HCT116 (cell line): ENCODE measurements around the gene LOXL1.

Experiments used
- FOSL1 ChIP-seq: IDR thresholded peaks from 2 replicates; pipeline ENCODE4 v1.6.1; 2012; ENCODE audit warnings: low read depth
- POLR2A ChIP-seq: IDR thresholded peaks from 2 replicates; pipeline ENCODE4 v1.7.0; 2011; ENCODE audit warnings: borderline replicate concordance; ENCODE audit not compliant: insufficient read depth, insufficient read length; ENCODE audit errors: extremely low read depth
- TCF7L2 ChIP-seq: IDR thresholded peaks from 2 replicates; pipeline ENCODE4 v1.7.0; 2011; ENCODE audit warnings: borderline replicate concordance, inconsistent platforms; ENCODE audit not compliant: insufficient read depth, insufficient read length; ENCODE audit errors: extremely low read depth
- YY1 ChIP-seq: IDR thresholded peaks from 2 replicates; pipeline ENCODE4 v1.6.1; 2011; ENCODE audit warnings: low read length, low read depth, moderate library complexity, mild to moderate bottlenecking; ENCODE audit not compliant: insufficient replicate concordance; ENCODE audit errors: extremely low read depth
- ZFX ChIP-seq: fragments of 450-650 bp; IDR thresholded peaks from 2 replicates; pipeline ENCODE4 v1.6.1; 2017
- TF ChIP-seq, protein P1 (sequence below), 3 experiments: fragments of 200-600 bp in 1 of 3; sonication (generic) in 1 of 3; IDR thresholded peaks in 2 of 3; conservative IDR thresholded peaks in 1 of 3; 2 replicates each; pipeline ENCODE4 v1.5.1; 2012 to 2017; ENCODE audit warnings: low read depth in 2 of 3, low read length in 2 of 3, antibody characterized with exemption in 1 of 3, borderline replicate concordance in 1 of 3, control low read depth in 1 of 3, mild to moderate bottlenecking in 1 of 3, mixed read lengths in 1 of 3, mixed run types in 1 of 3, moderate library complexity in 1 of 3; ENCODE audit not compliant: insufficient read depth in 1 of 3
- TF ChIP-seq, protein P2 (sequence below): IDR thresholded peaks from 2 replicates; pipeline ENCODE4 v1.6.1; 2012

DNA sequence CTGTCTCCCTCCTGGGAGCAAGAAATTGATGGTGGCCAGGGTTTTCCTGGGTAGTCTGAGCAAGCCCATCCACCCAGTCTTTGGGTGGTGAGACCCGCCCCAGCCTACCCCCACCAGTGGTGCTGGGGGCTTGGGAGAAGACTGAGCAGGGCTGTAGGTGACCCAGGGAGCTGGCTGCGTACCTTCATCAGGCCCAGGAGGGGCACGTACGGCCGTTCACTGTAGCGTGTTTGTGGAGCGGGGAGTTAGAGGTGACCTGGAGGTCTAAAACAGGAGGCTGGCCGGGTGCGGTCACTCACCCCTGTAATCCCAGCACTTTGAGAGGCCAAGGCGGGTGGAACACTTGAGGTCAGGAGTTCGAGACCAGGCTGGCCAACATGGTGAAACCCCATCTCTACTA is 11.5 kb downstream of the LOXL1 start:
- TF ChIP-seq, protein P1, sequence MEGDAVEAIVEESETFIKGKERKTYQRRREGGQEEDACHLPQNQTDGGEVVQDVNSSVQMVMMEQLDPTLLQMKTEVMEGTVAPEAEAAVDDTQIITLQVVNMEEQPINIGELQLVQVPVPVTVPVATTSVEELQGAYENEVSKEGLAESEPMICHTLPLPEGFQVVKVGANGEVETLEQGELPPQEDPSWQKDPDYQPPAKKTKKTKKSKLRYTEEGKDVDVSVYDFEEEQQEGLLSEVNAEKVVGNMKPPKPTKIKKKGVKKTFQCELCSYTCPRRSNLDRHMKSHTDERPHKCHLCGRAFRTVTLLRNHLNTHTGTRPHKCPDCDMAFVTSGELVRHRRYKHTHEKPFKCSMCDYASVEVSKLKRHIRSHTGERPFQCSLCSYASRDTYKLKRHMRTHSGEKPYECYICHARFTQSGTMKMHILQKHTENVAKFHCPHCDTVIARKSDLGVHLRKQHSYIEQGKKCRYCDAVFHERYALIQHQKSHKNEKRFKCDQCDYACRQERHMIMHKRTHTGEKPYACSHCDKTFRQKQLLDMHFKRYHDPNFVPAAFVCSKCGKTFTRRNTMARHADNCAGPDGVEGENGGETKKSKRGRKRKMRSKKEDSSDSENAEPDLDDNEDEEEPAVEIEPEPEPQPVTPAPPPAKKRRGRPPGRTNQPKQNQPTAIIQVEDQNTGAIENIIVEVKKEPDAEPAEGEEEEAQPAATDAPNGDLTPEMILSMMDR (IDR thresholded peaks at IDR 0.05 in 2 of 3, conservative IDR thresholded peaks at IDR 0.05 in 1 of 3; ENCODE audit: borderline replicate concordance in 1 of 3, insufficient read depth in 1 of 3, low read depth in 2 of 3, low read length in 2 of 3): no peak
- TF ChIP-seq POLR2A: no peak
- no peak for TF ChIP-seq YY1
- TF ChIP-seq, protein P2, sequence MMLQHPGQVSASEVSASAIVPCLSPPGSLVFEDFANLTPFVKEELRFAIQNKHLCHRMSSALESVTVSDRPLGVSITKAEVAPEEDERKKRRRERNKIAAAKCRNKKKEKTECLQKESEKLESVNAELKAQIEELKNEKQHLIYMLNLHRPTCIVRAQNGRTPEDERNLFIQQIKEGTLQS: no peak
- TF ChIP-seq ZFX: no peak
- no peak for TF ChIP-seq FOSL1
- no peak for TF ChIP-seq TCF7L2
